ENCODE results near the gene CDC14A. TPM values are rescaled to one million over a fixed set of nuclear protein-coding genes. Genes with fewer than 3 reads are reported as not detected.

CDC14A gene
- total RNA-seq, 4 donors from 2014 or later = 6.6 to 12.2 (median 7.4) TPM

DNA sequence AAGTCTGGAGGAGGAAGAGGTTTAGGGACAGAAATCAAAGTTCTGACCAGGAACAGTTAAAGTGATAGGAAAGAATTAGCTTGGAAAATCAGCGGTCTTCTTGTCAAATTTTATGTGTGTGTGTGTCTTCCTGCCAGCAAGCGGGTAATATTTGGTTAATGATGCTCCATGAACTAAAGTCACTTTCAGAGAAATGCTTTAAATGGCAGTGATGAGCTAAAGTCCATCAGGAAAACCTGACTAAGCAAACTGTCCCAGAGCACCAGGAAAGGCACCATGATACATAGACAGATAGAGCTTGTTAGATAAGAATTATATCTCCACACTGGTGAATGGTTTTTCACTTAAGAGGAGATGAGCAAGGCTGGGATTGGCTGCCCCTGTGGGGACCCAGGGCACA is 10.0 kb upstream of the CDC14A start:
- H3K9me3 ChIP-seq = no peaks in the 10 kb centered on the region
- 94% methylated on average over 2 of the region's 2 CpGs for WGBS
- intact Hi-C loops (cut with DNase I) = no loop called here
- DNase-seq (ENCODE audit: extremely low spot score) = peak; percentile 42
- TF ChIP-seq, protein P1, sequence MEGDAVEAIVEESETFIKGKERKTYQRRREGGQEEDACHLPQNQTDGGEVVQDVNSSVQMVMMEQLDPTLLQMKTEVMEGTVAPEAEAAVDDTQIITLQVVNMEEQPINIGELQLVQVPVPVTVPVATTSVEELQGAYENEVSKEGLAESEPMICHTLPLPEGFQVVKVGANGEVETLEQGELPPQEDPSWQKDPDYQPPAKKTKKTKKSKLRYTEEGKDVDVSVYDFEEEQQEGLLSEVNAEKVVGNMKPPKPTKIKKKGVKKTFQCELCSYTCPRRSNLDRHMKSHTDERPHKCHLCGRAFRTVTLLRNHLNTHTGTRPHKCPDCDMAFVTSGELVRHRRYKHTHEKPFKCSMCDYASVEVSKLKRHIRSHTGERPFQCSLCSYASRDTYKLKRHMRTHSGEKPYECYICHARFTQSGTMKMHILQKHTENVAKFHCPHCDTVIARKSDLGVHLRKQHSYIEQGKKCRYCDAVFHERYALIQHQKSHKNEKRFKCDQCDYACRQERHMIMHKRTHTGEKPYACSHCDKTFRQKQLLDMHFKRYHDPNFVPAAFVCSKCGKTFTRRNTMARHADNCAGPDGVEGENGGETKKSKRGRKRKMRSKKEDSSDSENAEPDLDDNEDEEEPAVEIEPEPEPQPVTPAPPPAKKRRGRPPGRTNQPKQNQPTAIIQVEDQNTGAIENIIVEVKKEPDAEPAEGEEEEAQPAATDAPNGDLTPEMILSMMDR (IDR thresholded peaks at IDR 0.05) = no peak
- TF ChIP-seq POLR2AphosphoS5 (IDR thresholded peaks at IDR 0.05) (no peak), POLR2A (IDR thresholded peaks at IDR 0.05; ENCODE audit: low read depth) (no peak), EP300 (IDR thresholded peaks at IDR 0.05) (no peak)
- H3K4me1 ChIP-seq = no peaks in the 10 kb centered on the region
- H3K4me3 ChIP-seq = no peak overlapping the region
- no peak overlapping the region for H3K27ac ChIP-seq (replicated peaks in 1 of 4)
- H3K36me3 ChIP-seq = no peaks in the 10 kb centered on the region
- no peaks in the 10 kb centered on the region for H3K27me3 ChIP-seq

DNA sequence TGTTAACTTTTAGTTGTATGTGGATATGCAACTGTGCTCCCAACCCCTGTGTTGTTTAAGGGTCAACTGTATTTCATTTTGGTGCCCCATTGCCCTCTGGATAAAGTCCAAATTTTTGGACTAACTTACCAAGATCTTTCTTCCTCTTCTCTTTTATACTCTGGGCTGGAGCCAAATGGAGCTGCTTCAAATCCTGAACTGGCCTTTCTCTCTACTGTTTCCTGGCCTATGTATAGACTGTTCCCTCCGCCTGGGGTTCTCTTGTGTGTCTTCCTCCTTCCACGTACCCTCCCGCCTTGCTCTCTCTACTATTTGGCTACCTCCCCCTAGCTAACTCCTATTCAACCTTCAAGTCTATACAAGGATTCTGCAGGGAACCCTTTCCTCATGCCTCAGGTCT is 8.4 kb upstream of the CDC14A start:
- H3K27me3 ChIP-seq = no peaks in the 10 kb centered on the region
- no peak for TF ChIP-seq EP300 (IDR thresholded peaks at IDR 0.05)
- TF ChIP-seq POLR2AphosphoS5 (IDR thresholded peaks at IDR 0.05) = no peak
- TF ChIP-seq, protein P1 (IDR thresholded peaks at IDR 0.05) = no peak
- no peak for TF ChIP-seq POLR2A (IDR thresholded peaks at IDR 0.05; ENCODE audit: low read depth)
- H3K36me3 ChIP-seq = no peaks in the 10 kb centered on the region
- H3K4me3 ChIP-seq = no peak overlapping the region
- H3K27ac ChIP-seq (replicated peaks in 1 of 4) = no peak overlapping the region
- H3K9me3 ChIP-seq = no peaks in the 10 kb centered on the region
- 75% methylated on average over 3 of the region's 3 CpGs for WGBS
- H3K4me1 ChIP-seq = no peaks in the 10 kb centered on the region
- no peak for DNase-seq (ENCODE audit: extremely low spot score)
- intact Hi-C loops (cut with DNase I) = no loop called here

DNA sequence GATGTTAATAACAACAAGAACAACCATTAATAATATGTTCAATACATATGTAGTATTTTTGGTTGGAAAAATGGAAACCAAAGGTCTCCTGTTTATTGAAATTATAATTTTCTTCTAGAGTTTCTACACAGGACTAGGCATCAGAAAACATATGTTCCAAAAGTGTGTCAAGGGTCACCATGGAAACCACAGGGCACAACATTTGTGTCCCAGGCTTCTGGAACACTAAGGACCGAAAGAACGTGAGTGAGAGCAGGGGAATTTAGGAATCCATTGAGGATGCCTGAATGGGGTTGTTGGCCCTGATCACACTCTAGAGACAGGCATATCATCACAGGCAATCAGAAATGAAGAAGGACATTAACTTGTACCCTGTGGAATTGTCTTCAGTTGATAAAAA is 7.5 kb upstream of the CDC14A start:
- intact Hi-C loops (cut with DNase I) = no loop called here
- no peak for DNase-seq (ENCODE audit: extremely low spot score)
- no peaks in the 10 kb centered on the region for H3K9me3 ChIP-seq
- no peaks in the 10 kb centered on the region for H3K4me1 ChIP-seq
- no peak for TF ChIP-seq POLR2A (IDR thresholded peaks at IDR 0.05; ENCODE audit: low read depth)
- no peak for TF ChIP-seq EP300 (IDR thresholded peaks at IDR 0.05)
- TF ChIP-seq, protein P1 (IDR thresholded peaks at IDR 0.05) = no peak
- no peak for TF ChIP-seq POLR2AphosphoS5 (IDR thresholded peaks at IDR 0.05)
- no peaks in the 10 kb centered on the region for H3K27me3 ChIP-seq
- 86% methylated on average over 2 of the region's 2 CpGs for WGBS
- no peak overlapping the region for H3K4me3 ChIP-seq
- no peaks in the 10 kb centered on the region for H3K36me3 ChIP-seq
- H3K27ac ChIP-seq (replicated peaks in 1 of 4) = no peak overlapping the region

DNA sequence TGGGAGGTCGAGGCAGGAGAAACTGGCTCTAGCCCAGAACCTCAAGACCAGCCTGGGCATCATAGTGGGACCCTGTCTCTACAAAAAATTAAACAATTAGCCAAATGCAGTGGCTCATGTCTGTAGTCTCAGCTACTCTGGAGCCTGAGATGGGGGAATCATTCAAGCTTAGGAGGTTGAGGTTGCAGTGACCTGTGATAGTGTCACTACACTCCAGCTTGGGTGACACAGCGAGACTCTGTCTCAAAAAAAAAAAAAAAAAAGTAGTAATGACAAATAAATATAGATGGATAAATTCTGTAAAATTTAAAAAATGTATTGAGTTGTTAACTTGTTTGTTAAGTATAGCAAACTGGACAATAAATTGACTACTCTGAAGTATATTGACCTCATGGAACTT is 5.9 kb upstream of the CDC14A start:
- Histone ChIP-seq H3K4me1 (peaks cover 0 to 6% (median 3%) of the 10 kb centered on the region in 4 donors), H3K27ac (replicated peaks in 1 of 4) (no peak overlapping the region), H3K27me3 (no peaks in the 10 kb centered on the region), H3K4me3 (no peak overlapping the region), H3K9me3 (no peaks in the 10 kb centered on the region), H3K36me3 (no peaks in the 10 kb centered on the region)
- WGBS = 97% methylated on average over 2 of the region's 2 CpGs
- DNase-seq (ENCODE audit: extremely low spot score) = no peak
- TF ChIP-seq POLR2A (IDR thresholded peaks at IDR 0.05; ENCODE audit: low read depth) = no peak
- TF ChIP-seq POLR2AphosphoS5 (IDR thresholded peaks at IDR 0.05) = no peak
- TF ChIP-seq, protein P1 (IDR thresholded peaks at IDR 0.05) = no peak
- TF ChIP-seq EP300 (IDR thresholded peaks at IDR 0.05) = no peak
- intact Hi-C loops (cut with DNase I) = no loop called here
